GM23248 (cell line): ENCODE results near the gene SYNRG.

ENCODE experiments used
- EZH2 ChIP-seq: fragments of 200-600 bp; sonication (generic); IDR thresholded peaks from 2 replicates; pipeline ENCODE4 v1.6.1; 2018; ENCODE audit warnings: antibody characterized with exemption, mild to moderate bottlenecking; ENCODE audit not compliant: insufficient read depth, poor library complexity, severe bottlenecking
- EZH2phosphoT487 ChIP-seq: fragments of 200-600 bp; sonication (generic); IDR thresholded peaks from 2 replicates; pipeline ENCODE4 v1.6.1; 2018; ENCODE audit warnings: antibody characterized with exemption, moderate library complexity, mild to moderate bottlenecking, low read depth; ENCODE audit not compliant: insufficient read depth

- TF ChIP-seq EZH2 (no peak), EZH2phosphoT487 (no peak)
These were observed 5.2 kb upstream of the SYNRG start for GRCh38 chr17:37614391-37614790.
